ENCODE data around the gene PLEKHB1.
"Not testable (repeated sequence)": the region's sequence is repeated elsewhere in the genome, so short reads cannot be mapped to it uniquely, and the experiment has no call there.

The PLEKHB1 gene

DNA sequence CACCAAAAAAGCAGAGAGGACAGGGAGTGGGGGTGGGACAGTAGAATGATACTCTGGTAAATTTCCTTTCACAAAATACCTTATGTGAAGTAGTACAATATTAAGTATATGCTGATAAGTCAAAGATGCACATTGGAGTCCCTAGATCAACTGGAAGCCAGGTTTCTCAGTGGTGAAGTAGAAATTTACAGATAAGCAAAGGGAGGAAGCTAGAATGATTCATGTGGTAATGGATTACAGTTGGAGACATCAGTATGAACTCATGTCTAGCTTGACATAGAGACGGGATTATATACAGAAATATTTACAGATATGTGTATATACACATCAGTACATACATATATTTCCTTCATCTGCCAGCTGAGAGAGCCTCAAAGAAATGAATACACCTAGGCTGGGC, 21.5 kb downstream of the PLEKHB1 start:
- no peak for FAIRE-seq

DNA sequence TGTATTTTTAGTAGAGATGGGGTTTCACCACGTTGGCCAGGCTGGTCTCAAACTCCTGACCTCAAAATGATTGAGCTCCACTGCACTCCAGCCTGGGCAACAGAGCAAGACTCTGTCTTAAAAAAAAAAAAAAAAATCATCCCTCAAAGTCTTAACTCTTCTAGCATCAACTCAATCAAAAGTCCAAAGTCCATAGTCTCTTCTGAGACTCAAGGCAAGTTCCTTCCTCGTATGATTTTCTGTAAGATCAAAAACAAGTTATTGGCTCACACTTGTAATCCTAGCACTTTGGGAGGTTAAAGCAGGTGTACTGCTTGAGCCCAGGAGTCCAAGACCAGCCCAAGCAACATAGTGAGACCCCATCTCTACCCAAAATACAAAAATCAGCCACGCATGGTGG, 24.4 kb downstream of the PLEKHB1 start:
- FAIRE-seq (no peak), DNase-seq (ENCODE audit: insufficient read length, low spot score) (no peak)

More for the DNA sequence above, 21.5 kb downstream of the PLEKHB1 start:
- no peak for DNase-seq (ENCODE audit: insufficient read length, low spot score)

DNA sequence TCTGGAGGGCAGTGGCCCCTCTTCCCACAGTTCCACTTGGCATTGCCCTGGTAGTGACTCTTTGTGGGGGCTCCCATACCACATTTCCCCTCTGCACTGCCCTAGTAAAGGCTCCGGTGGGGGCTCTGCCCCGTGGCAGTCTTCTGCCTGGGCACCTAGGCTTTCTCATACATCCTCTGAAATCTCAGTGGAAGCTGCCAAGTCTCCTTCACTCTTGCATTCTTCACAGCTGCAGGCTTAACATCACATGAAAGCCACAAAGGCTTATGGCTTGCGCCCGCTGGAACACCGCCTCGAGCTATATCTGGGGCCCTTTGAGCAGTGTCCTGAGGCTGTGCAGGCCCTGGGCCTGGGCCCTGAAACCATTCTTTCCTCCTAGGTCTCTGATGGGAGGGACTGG, 25.3 kb downstream of the PLEKHB1 start:
- FAIRE-seq (no peak), DNase-seq (ENCODE audit: insufficient read length, low spot score) (no peak)

DNA sequence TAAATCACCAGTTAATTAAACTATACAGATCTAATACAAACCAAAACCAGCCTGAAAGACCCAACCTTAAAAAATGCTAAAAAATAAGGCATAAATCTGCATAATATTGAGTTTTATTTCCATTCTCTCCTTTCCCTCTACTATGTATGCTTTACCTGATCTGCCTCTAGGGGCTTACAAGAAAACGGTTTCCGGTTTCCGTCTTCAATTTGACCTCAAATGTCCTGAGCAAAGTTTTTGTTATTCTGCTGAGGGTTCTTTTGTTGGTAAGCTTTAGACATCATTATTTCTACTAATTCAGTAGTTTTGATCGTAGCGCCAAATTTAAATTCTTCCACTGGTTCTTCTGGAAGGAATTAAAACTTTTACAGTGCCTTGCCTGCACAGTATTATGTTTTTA, 30.2 kb downstream of the PLEKHB1 start:
- not testable (repeated sequence) for FAIRE-seq; DNase-seq (ENCODE audit: insufficient read length, low spot score)

DNA sequence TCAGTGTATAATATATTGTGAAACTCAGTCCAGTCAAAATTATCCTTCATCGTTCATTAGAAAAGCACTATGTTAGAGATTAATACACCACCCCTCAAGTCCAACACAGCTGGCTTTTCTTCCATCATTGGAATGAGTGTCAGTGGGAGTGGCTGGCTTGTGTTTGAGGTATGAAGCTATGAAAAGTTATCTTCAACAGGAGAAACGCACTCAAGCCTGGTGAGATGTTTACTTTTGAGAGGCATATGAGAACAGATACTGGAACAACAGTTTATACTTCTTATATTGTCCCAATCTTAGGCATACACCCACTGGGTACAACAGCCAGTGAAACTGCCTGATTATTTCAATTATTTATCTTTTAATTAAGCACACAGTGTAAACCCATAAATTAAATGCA, 34.3 kb downstream of the PLEKHB1 start:
- DNase-seq (ENCODE audit: insufficient read length, low spot score) (no peak), FAIRE-seq (no peak)

DNA sequence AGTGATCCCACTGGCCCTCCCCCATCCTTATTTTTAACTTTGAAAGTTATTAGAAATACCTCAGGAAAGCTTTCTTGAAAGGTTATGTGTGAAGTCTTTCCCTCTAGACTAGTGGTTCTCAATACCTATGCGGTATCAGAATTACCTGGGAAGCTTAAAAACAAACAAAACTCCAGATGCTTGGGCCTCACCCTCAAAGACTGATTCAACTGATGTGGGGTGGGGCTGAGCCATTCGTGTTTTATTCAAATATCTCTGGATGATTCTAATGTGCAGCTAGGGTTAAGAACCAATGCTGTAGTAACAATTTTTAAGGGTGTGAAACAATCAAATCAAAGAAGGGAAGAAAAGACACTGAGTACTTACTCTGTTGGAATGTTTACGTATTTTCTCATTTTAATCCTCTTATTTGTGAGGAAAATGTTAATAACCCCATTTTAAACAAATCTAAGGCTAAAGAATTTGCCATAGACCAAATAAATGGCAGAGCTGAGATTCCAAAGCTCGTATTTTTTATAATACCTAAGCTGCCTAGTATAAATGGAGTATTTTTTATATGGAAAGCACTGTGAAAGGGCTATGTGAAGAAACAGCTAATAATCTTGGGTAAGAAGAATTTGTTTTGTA, 47.6 kb downstream of the PLEKHB1 start:
- DNase-seq (ENCODE audit: insufficient read length, low spot score) (no peak), FAIRE-seq (no peak)

DNA sequence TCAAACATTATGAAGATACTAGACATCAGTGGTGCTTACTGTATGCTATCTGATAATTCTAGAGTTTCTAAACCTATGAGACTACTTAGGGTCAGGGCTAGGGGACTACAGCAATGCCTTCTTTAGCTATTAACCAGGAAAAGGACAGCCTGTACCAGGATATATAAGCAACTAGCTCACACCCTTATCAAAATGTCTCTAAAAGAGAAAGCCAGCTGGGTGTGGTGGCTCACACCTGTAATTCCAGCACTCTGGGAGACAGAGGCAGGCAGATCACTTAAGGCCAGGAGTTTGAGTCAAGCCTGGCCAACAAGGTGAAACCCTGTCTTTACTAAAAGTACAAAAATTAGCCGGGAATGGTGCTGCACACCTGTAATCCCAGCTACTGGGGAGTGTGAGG, 58.7 kb downstream of the PLEKHB1 start:
- no peak for DNase-seq (ENCODE audit: insufficient read length, low spot score)
- no peak for FAIRE-seq

DNA sequence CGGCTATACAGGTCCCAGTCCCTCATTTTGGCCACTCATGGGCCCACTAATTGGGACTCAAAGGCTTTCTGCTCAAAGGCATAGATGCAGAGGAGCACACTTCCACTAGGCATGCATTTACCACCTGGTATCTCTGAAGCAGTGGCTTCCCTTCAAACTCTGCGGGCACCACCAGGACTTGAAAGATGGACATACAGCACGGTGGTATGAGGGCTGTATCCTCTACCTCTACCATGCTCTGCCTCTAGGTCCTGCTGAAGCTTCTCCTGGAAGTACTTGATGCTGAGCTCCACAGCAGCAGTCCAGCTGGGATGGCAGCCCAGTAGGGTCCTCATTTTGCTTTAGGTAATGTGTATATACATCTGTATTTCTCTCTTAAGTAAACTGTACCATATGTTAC, 64.6 kb downstream of the PLEKHB1 start:
- no peak for DNase-seq (ENCODE audit: insufficient read length, low spot score)
- FAIRE-seq, result no peak

Measured in GM19239 (cell line).